Stimulated activated CD8-positive, alpha-beta memory T cell treated with anti-CD3 and anti-CD28 coated beads, Interleukin-7, amount 100 ng/mL, for 4 hours (primary cell): ENCODE measurements around the gene MYO1D.
"Not testable (repeated sequence)": the region's sequence is repeated elsewhere in the genome, so short reads cannot be mapped to it uniquely, and the experiment has no call there.

ENCODE experiments used
- DNase-seq, 2 donors: peaks; one replicate each; pipeline ENCODE4 v3.0.0-alpha.2; 2020; ENCODE audit warnings: low read depth in 2 of 2

Gene MYO1D

DNA sequence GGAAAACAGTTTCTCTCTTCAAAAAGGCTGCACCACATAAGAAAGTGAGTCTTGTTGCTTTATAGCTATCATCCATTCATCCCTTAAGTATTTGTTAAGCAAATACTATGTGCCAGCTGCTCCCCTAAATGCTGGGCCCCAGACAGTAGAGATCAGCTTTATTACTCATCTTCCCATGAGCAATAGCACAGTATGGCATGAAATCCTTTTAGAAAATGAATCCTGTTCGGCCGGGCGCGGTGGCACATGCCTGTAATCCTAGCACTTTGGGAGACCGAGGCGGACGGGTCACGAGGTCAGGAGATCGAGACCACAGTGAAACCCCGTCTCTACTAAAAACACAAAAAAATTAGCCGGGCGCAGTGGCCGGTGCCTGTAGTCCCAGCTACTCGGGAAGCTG, 99.5 kb downstream of the MYO1D start:
- DNase-seq: no peak

GRCh38 chr17:32774695-32775084, 102.2 kb downstream of the MYO1D start:
- no peak for DNase-seq

- DNase-seq: no peak
Observed at GRCh38 chr17:32773856-32774694, 102.8 kb downstream of the MYO1D start.

- no peak for DNase-seq
Observed at GRCh38 chr17:32772453-32773025, 104.4 kb downstream of the MYO1D start.

GRCh38 chr17:32771396-32771795, 105.5 kb downstream of the MYO1D start:
- DNase-seq: no peak

- no peak for DNase-seq
Observed at GRCh38 chr17:32769846-32770245, 107.1 kb downstream of the MYO1D start.

GRCh38 chr17:32763855-32764439, 113.0 kb downstream of the MYO1D start:
- no peak for DNase-seq

DNA sequence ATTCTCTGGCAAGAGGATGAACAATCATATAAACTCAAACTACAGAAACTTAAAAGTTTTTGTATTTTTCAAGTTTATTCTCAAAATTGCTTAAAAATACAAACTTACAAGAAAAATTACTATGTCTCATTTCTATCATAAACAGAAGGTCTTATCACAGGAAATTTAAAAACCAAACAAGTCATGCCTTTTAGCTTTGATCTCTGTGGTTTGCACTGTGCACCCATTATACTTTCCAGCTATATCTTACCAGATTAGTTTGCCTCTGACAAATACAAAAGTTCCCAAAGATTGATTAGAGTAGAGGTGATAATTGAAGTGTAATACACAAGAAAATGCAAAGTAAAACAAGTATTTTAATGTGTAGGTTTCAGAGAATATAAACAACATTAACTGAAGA, 117.4 kb downstream of the MYO1D start:
- no peak for DNase-seq

- no peak for DNase-seq
Observed at GRCh38 chr17:32757963-32758362, 119.0 kb downstream of the MYO1D start.

DNA sequence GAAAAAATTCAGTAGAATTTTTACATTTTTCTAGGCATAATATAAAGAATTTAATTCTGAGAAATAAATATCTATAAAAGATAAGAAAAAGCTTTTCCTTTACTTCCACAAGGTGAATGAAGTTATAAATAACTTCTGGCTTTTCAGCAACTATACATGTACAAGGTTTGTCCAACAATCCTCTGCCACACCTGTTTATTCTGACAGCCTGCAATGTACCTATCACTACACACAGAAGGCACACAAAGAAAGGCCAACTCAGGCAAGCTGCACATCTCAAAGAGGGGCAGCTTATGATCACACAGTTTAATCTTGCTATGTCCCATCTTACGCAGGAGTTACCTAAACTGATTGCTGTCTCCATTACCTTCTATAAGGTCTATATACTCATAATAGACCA, 120.2 kb downstream of the MYO1D start:
- DNase-seq: no peak

DNA sequence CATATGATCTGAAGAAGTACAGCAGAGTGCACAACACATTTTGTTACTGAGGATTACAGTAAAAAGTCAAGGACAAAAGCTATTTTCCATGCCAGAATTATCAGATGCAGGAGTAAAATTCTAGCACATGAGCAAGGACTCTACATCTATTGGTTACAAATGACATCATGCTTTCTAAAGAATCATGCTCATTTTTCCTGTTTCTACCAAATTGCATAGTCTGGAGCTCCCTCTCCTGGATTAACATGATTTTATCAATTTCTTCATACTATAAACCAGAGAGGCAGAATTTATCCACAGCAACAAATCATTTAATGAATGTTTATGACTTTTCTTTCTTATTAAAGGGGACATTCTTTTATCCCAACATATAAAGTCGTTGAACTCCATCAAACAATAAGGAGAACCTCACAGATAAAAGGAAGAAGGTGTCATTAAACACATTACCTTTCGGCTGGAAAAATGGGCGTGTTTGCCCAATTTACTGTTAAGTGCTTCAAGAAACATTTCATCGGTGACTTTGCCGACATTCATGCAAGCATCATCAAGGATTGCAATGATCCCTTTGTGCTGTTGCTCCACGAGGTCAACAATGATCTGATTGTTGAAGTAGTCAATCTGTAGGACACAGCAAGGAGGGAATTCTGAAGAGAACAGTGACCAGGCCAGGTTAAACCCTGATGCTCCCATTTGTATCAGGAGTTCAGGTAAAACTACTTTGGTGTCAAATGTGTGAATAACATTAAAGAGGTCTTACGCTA, 121.7 kb downstream of the MYO1D start:
- DNase-seq: no peak

DNA sequence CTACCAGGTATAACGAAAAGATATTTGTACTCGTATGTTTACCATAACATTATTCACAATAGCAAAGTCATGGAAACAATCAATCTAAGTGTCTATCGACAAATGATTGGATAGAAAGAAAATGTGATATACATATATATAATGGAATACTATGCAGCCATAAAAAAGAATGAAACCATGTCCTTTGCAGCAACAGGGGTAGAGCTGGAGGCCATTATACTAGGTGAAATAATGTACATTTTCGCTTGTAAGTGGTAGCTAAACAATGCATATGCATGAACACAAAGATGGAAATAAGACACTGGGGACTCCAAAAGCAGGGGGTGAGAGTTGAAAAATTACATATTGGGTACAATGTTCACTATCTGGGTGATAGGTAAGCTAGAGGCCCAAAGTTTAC, 124.0 kb downstream of the MYO1D start:
- no peak for DNase-seq

- DNase-seq: no peak
Observed at GRCh38 chr17:32747856-32748255, 129.1 kb downstream of the MYO1D start.

- DNase-seq: no peak
Observed at GRCh38 chr17:32746698-32747097, 130.2 kb downstream of the MYO1D start.

DNA sequence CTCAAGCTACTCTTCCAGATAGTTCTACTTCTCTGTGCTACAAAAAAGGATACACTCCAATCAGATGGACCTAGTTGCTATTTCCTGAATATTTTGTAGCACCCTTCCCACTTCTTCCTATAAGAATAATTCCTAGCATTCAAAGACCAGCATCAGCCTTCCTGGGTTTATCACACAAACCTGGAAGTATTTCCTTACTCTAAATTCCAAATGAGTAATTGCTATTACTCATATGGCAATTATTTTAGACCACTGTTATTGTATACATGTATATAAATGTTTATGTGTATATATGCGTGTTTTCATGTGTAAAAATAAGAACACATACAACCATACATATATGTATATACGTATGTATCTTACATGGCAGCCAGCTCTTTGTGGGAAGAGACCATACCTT, 130.6 kb downstream of the MYO1D start:
- DNase-seq: no peak

GRCh38 chr17:32742681-32743538, 134.0 kb downstream of the MYO1D start:
- no peak for DNase-seq

DNA sequence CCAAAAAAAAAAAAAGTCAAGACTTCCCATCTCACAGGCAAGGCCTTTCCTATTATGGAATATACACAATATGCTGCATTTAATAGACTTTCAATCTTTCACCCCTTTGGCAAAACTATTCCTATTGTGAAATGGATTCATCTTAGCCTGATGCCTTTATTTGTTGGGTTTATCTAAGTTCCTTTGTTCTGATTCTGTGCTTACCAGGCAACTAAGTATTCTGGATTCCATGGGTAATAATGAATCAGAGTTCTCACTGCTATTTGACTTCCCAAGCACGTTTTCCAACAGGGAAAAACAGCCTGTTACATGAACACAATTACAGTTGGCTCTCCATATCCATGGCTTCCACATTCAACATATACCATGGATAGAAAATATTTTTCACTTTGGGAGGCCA, 135.5 kb downstream of the MYO1D start:
- no peak for DNase-seq

- DNase-seq: no peak
Observed at GRCh38 chr17:32739722-32740121, 137.2 kb downstream of the MYO1D start.

GRCh38 chr17:32739151-32739550, 137.8 kb downstream of the MYO1D start:
- not testable (repeated sequence) for DNase-seq

GRCh38 chr17:32733401-32733800, 143.5 kb downstream of the MYO1D start:
- no peak for DNase-seq

DNA sequence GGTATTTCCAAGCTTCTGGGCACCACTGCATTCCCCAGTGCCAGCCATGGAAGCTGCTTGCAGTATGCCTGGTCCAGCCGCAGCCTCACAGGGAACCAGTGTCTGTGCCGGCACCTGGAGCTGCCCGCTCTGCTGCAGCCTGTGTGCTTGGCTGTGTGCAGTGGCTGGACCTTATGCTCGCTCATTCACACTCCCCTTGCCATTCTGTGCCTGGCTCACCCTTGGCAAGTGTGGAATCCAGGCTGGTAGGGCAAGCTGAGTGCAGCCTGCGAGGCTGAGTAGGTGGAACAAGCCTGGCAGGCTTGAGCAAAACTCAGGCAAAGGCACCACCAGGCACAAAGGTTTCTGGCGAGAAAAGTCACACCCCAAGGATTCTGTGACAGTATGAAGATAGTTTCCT, 144.0 kb downstream of the MYO1D start:
- DNase-seq: no peak

- DNase-seq: no peak
Observed at GRCh38 chr17:32732296-32732642, 144.7 kb downstream of the MYO1D start.
